K562 (cell line): ENCODE results near the gene TMEM132E. TPM values are rescaled to one million over a fixed set of nuclear protein-coding genes. Genes with fewer than 3 reads are reported as not detected.

Experiments used
- ATAC-seq: fragments of 200-7000 bp; cut with Tn5 transposase; 3 replicates; pipeline ENCODE4 v1.9.1; 2020; ENCODE audit warnings: moderate library complexity
- BruUV-seq: library from RNA; stranded (reverse); fragments of 400-500 nt; replicated peaks from 2 replicates; lab custom pipeline; 2021; lab: Mats Ljungman, UMichigan
- CTCF ChIA-PET: fragments of 300-600 bp; formaldehyde crosslinking; extraction: SDS; loops from one replicate; lab custom pipeline; 2021; ENCODE audit warnings: low intra/inter-chr PET ratio; lab: Yijun Ruan, JAX
- POLR2A ChIA-PET: fragments of 300-600, 350-650 bp; sonication (Branson Sonifier 250); formaldehyde crosslinking; extraction: SDS; loops from one replicate; lab custom pipeline; 2021; ENCODE audit warnings: antibody characterized with exemption, inconsistent platforms; lab: Yijun Ruan, JAX
- DNase-seq, 4 experiments: peaks; one replicate each; pipeline versions ENCODE4 v3.0.0 to v3.0.0-alpha.2; 2011 to 2018; ENCODE audit warnings: low spot score in 3 of 4, mixed read lengths in 3 of 4; ENCODE audit errors: extremely low read depth in 1 of 4
- FAIRE-seq: peaks from 2 replicates; lab custom pipeline; 2011; peaks lifted over from hg19 to GRCh38; lab: Jason Lieb, UNC
- H2AFZ ChIP-seq: 2 replicates; pipeline ENCODE4 v1.6.0; 2011; ENCODE audit warnings: low read depth, low read length, control low read depth, inconsistent platforms
- H3K27ac ChIP-seq: fragments of 200-600 bp; 3 replicates; pipeline ENCODE4 v1.8.0; 2011; ENCODE audit warnings: low read depth, mild to moderate bottlenecking, control low read depth, inconsistent platforms, low read length, moderate library complexity, mixed read lengths; ENCODE audit errors: extremely low read depth
- H3K27me3 ChIP-seq, 2 experiments: fragments of 300-600 bp in 1 of 2; 2 replicates in 1 of 2; 3 replicates in 1 of 2; pipeline versions ENCODE4 v1.6.0 to v1.8.0; 2011; ENCODE audit warnings: inconsistent platforms in 2 of 2, low read length in 2 of 2, mild to moderate bottlenecking in 1 of 2, mixed read lengths in 1 of 2, moderate library complexity in 1 of 2; ENCODE audit not compliant: control insufficient read depth in 2 of 2, insufficient read depth in 2 of 2
- H3K36me3 ChIP-seq: fragments of 300-600 bp; 3 replicates; pipeline ENCODE4 v1.8.0; 2011; ENCODE audit warnings: mild to moderate bottlenecking, low read length, inconsistent platforms; ENCODE audit not compliant: control insufficient read depth, insufficient read depth
- H3K4me1 ChIP-seq, 2 experiments: fragments of 200-600 bp in 1 of 2; replicated peaks in 1 of 2; 2 replicates in 1 of 2; 3 replicates in 1 of 2; pipeline versions ENCODE4 v1.5.1 to v1.8.0; 2011; ENCODE audit warnings: inconsistent platforms in 2 of 2, low read length in 2 of 2, mild to moderate bottlenecking in 1 of 2, mixed read lengths in 1 of 2, moderate library complexity in 1 of 2; ENCODE audit not compliant: control insufficient read depth in 2 of 2, insufficient read depth in 2 of 2
- H3K4me2 ChIP-seq: 2 replicates; pipeline ENCODE4 v1.6.1; 2011; ENCODE audit warnings: low read length, control low read depth, inconsistent platforms, mixed read lengths; ENCODE audit not compliant: insufficient read depth
- H3K4me3 ChIP-seq: fragments of 200-600 bp; sonication (generic), shearing (Covaris generic); 2 replicates; pipeline ENCODE4 v1.5.1; 2016; ENCODE audit warnings: control low read depth, inconsistent platforms
- H3K79me2 ChIP-seq: fragments of 200-600 bp; 3 replicates; pipeline ENCODE4 v1.8.0; 2011; ENCODE audit warnings: low read length, inconsistent platforms; ENCODE audit not compliant: control insufficient read depth, insufficient read depth
- H3K9ac ChIP-seq, 2 experiments: 2 replicates each; pipeline versions ENCODE4 v1.6.0 to v1.6.1; 2011; ENCODE audit warnings: low read depth in 2 of 2, low read length in 2 of 2, control low read depth in 1 of 2, inconsistent platforms in 1 of 2, mild to moderate bottlenecking in 1 of 2, mixed read lengths in 1 of 2; ENCODE audit not compliant: insufficient read depth in 1 of 2
- H3K9me1 ChIP-seq: one replicate; pipeline ENCODE4 v1.6.0; 2011; ENCODE audit warnings: inconsistent platforms, mild to moderate bottlenecking, low read length, moderate library complexity; ENCODE audit not compliant: control insufficient read depth, insufficient read depth
- H3K9me3 ChIP-seq: replicated peaks from 2 replicates; pipeline ENCODE4 v1.5.1; 2011; ENCODE audit warnings: low read depth, low read length, inconsistent platforms; ENCODE audit not compliant: control insufficient read depth, insufficient read depth
- H4K20me1 ChIP-seq: replicated peaks from 2 replicates; pipeline ENCODE4 v1.6.1; 2011; ENCODE audit warnings: low read length, inconsistent platforms, mixed read lengths; ENCODE audit not compliant: control insufficient read depth, insufficient read depth
- CBFB ChIP-seq: sonication (generic); formaldehyde crosslinking; IDR thresholded peaks from 2 replicates; pipeline ENCODE4 v1.4.0; 2020; ENCODE audit warnings: mild to moderate bottlenecking, missing genetic modification reagents
- CREB1 ChIP-seq, 2 experiments: sonication (generic) in 1 of 2; formaldehyde crosslinking in 1 of 2; IDR thresholded peaks; 2 replicates each; pipeline versions ENCODE4 v1.6.1 to v1.8.0; 2012 to 2022; ENCODE audit warnings: inconsistent platforms in 1 of 2, mild to moderate bottlenecking in 1 of 2, missing genetic modification reagents in 1 of 2, moderate library complexity in 1 of 2
- ERF ChIP-seq: fragments of 450-650 bp; formaldehyde crosslinking; IDR thresholded peaks from 2 replicates; pipeline ENCODE4 v1.4.0; 2020; ENCODE audit warnings: mild to moderate bottlenecking, mixed read lengths
- FOXJ3 ChIP-seq: sonication (generic); formaldehyde crosslinking; IDR thresholded peaks from 2 replicates; pipeline ENCODE4 v1.4.0; 2020; ENCODE audit warnings: mild to moderate bottlenecking, missing genetic modification reagents
- FOXM1 ChIP-seq, 2 experiments: fragments of 450-650 bp in 1 of 2; sonication (generic) in 1 of 2; formaldehyde crosslinking in 1 of 2; IDR thresholded peaks; 2 replicates each; pipeline versions ENCODE4 v1.6.1 to v1.9.0; 2017 to 2022; ENCODE audit warnings: low read depth in 2 of 2, mild to moderate bottlenecking in 2 of 2, missing genetic modification reagents in 1 of 2, moderate library complexity in 1 of 2
- KLF13 ChIP-seq: fragments of 450-650 bp; IDR thresholded peaks from 2 replicates; pipeline ENCODE4 v1.6.1; 2016; ENCODE audit warnings: missing genetic modification characterization, low read depth, mild to moderate bottlenecking, missing compliant biosample characterization, moderate library complexity, borderline replicate concordance
- ZNF263 ChIP-seq: sonication (generic); formaldehyde crosslinking; IDR thresholded peaks from 2 replicates; pipeline ENCODE4 v1.8.0; 2022; ENCODE audit warnings: mild to moderate bottlenecking, missing genetic modification reagents, borderline replicate concordance
- WGBS: fragments of 100-300 bp; shearing (Covaris generic); methylation state at CpG from one replicate; pipeline ENCODE4 v1.1.6; 2016; ENCODE audit warnings: low coverage, mixed read lengths; ENCODE audit not compliant: insufficient coverage; ENCODE audit errors: missing lambda C conversion rate; 5-methylcytosine and 5-hydroxymethylcytosine counted together
- in situ Hi-C: fragments of 300-500 bp; cut with MboI; formaldehyde crosslinking; loops from 4 replicates; pipeline ENCODE4 v1.15.0; 2018; ENCODE audit warnings: inconsistent platforms, mixed read lengths
- intact Hi-C: fragments of 100-400 bp; cut with micrococcal nuclease; formaldehyde crosslinking; loops from 2 replicates; pipeline ENCODE4 v1.14.2; 2022
- polyA plus RNA-seq, 8 experiments: library from polyadenylated mRNA; depleted of rRNA in 4 of 8; stranded (reverse) in 5 of 8; unstranded in 3 of 8; fragments of >200 nt; fragmentation: Nextera tagmentation in 2 of 8; fragmentation: Illumina TruSeq in 1 of 8; extraction: Ambion mirVana in 2 of 8; extraction: Trizol in 1 of 8; gene quantifications; 2 replicates each; pipeline versions ENCODE4 v1.2.1 to v1.2.3, GENCODE V29; 2011 to 2014; ENCODE audit warnings: inconsistent platforms in 1 of 8, missing spikeins in 1 of 8
- total RNA-seq, 7 experiments: library from RNA; depleted of rRNA in 6 of 7; stranded (reverse); fragments of >200 nt in 6 of 7; fragmentation: Illumina TruSeq in 2 of 7; extraction: Trizol in 2 of 7; gene quantifications; 2 replicates each; pipeline versions ENCODE4 v1.2.1 to v1.2.3, GENCODE V29; 2011 to 2021; ENCODE audit warnings: low replicate concordance in 1 of 7

The TMEM132E gene
- total and polyA plus RNA-seq, 9 of the 15 experiments (the other 6 are each of a cell fraction or from before 2014, with no cell fraction given): not detected

- H3K36me3 ChIP-seq: no peaks in the 10 kb centered on the region
- no peaks in the 10 kb centered on the region for H3K79me2 ChIP-seq
- H3K9me1 ChIP-seq: no peaks in the 10 kb centered on the region
- H3K4me3 ChIP-seq: no peak overlapping the region
- no peak overlapping the region for H2AFZ ChIP-seq
- H3K9me3 ChIP-seq: no peaks in the 10 kb centered on the region
- ChIA-PET CTCF (no interaction called here), POLR2A (interaction anchor here (0.5 kb wide), 1 partner anchor 614 kb away, joined by 4 read pairs; no protein-coding TSS in a partner anchor)
- FAIRE-seq: no peak
- no peaks in the 10 kb centered on the region; a peak in 1 of 5 replicates for H3K4me1 ChIP-seq
- intact Hi-C loops (no loop called here), in situ Hi-C loops (no loop called here)
- H4K20me1 ChIP-seq: peaks cover 4% of the 10 kb centered on the region; the same call in 1 of the 2 replicates
- no peak overlapping the region for H3K4me2 ChIP-seq
- H3K9ac ChIP-seq: no peak overlapping the region
- DNase-seq: no peak
- H3K27ac ChIP-seq: no peak overlapping the region
- TF ChIP-seq FOXM1 (IDR thresholded peaks at IDR 0.05; ENCODE audit: low read depth): no peak
- TF ChIP-seq FOXM1 (CRISPR knock-in tag; IDR thresholded peaks at IDR 0.05; ENCODE audit: low read depth): no peak
- no peak for TF ChIP-seq FOXJ3 (CRISPR knock-in tag)
- TF ChIP-seq CBFB (CRISPR knock-in tag): no peak
- TF ChIP-seq ZNF263 (CRISPR knock-in tag): no peak
- no peak for TF ChIP-seq ERF (CRISPR knock-in tag)
- no peak for TF ChIP-seq KLF13 (tag)
- no peak for TF ChIP-seq CREB1 (IDR thresholded peaks at IDR 0.05)
- TF ChIP-seq CREB1 (CRISPR knock-in tag; IDR thresholded peaks at IDR 0.05): no peak
- ATAC-seq: no peak
- BruUV-seq: no TSS peak
- WGBS: 0% methylated on average over 6 of the region's 6 CpGs
- H3K27me3 ChIP-seq: peaks cover 0 to 9% of the 10 kb centered on the region in 2 experiments; a peak in 2 of 5 replicates
These were observed 10.4 kb upstream of the TMEM132E start for GRCh38 chr17:34568953-34569352.
